MV-4-11 (cell line): ENCODE data around the gene OS9.

ENCODE experiments used
- DNase-seq: peaks from one replicate; lab custom pipeline; 2025; lab: John Stamatoyannopoulos, UW

Gene OS9

GRCh38 chr12:57723630-57723962 lies 29.7 kb downstream of the OS9 start:
- DNase-seq: no peak

GRCh38 chr12:57724003-57724935 lies 30.3 kb downstream of the OS9 start:
- DNase-seq: no peak

GRCh38 chr12:57724936-57725740 lies 31.2 kb downstream of the OS9 start:
- DNase-seq: peak; percentile 3

- no peak for DNase-seq
Measured at GRCh38 chr12:57725851-57726150, 31.9 kb downstream of the OS9 start.

GRCh38 chr12:57726151-57726883 lies 32.4 kb downstream of the OS9 start:
- DNase-seq: no peak

- no peak for DNase-seq
Measured at GRCh38 chr12:57726884-57727757, 33.2 kb downstream of the OS9 start.

GRCh38 chr12:57727758-57728395 lies 33.9 kb downstream of the OS9 start:
- DNase-seq: no peak

- DNase-seq: no peak
Measured at GRCh38 chr12:57729321-57729844, 35.5 kb downstream of the OS9 start.

GRCh38 chr12:57730336-57731067 lies 36.6 kb downstream of the OS9 start:
- no peak for DNase-seq

GRCh38 chr12:57731411-57732080 lies 37.6 kb downstream of the OS9 start:
- DNase-seq: no peak

- DNase-seq: no peak
Measured at GRCh38 chr12:57732270-57732669, 38.3 kb downstream of the OS9 start.

- DNase-seq: no peak
Measured at GRCh38 chr12:57732726-57733593, 39.0 kb downstream of the OS9 start.

GRCh38 chr12:57733928-57734327 lies 40.0 kb downstream of the OS9 start:
- no peak for DNase-seq

GRCh38 chr12:57734591-57734990 lies 40.7 kb downstream of the OS9 start:
- no peak for DNase-seq

GRCh38 chr12:57735198-57735855 lies 41.4 kb downstream of the OS9 start:
- no peak for DNase-seq

GRCh38 chr12:57735952-57736740 lies 42.2 kb downstream of the OS9 start:
- no peak for DNase-seq

- DNase-seq: no peak
Measured at GRCh38 chr12:57736741-57737466, 43.0 kb downstream of the OS9 start.
